IMR-90 (cell line): ENCODE results near the gene UGT2B15. TPM values are rescaled to one million over a fixed set of nuclear protein-coding genes. Genes with fewer than 3 reads are reported as not detected.
"Not testable (repeated sequence)": the region's sequence is repeated elsewhere in the genome, so short reads cannot be mapped to it uniquely, and the experiment has no call there.

Source experiments
- ATAC-seq: fragments of 200-7000 bp; cut with Tn5 transposase; 2 replicates; pipeline ENCODE4 v1.9.1; 2020; ENCODE audit warnings: low read depth, mild to moderate bottlenecking, moderate library complexity
- BruUV-seq: library from RNA; stranded (reverse); fragments of 400-500 nt; replicated peaks from 2 replicates; lab custom pipeline; 2021; lab: Mats Ljungman, UMichigan
- CTCF ChIA-PET: fragments of 300-600 bp; formaldehyde crosslinking; extraction: SDS; loops from one replicate; lab custom pipeline; 2021; ENCODE audit warnings: antibody characterized with exemption; lab: Yijun Ruan, JAX
- POLR2A ChIA-PET: fragments of 300-600 bp; sonication (Branson Sonifier 250); formaldehyde crosslinking; loops from one replicate; lab custom pipeline; 2022; ENCODE audit warnings: antibody characterized with exemption; ENCODE audit not compliant: unreplicated experiment; lab: Charles Lee
- DNase-seq: peaks from one replicate; pipeline ENCODE4 v3.0.0; 2013
- H2AFZ ChIP-seq: replicated peaks from 2 replicates; pipeline ENCODE3; 2013; ENCODE audit warnings: low read length, mild to moderate bottlenecking; ENCODE audit not compliant: poor library complexity
- H2AK5ac ChIP-seq: 2 replicates; pipeline ENCODE4 v1.6.1; 2013; ENCODE audit warnings: low read depth, low read length, inconsistent platforms
- H2AK9ac ChIP-seq: replicated peaks from 2 replicates; pipeline ENCODE3; 2013; ENCODE audit warnings: mild to moderate bottlenecking, low read depth, low read length, moderate library complexity; ENCODE audit not compliant: poor library complexity
- H2BK120ac ChIP-seq: 2 replicates; pipeline ENCODE4 v1.6.1; 2013; ENCODE audit warnings: low read depth, low read length, inconsistent platforms
- H2BK15ac ChIP-seq: 3 replicates; pipeline ENCODE4 v1.6.1; 2013; ENCODE audit warnings: low read depth, low read length, inconsistent platforms
- H2BK20ac ChIP-seq: 2 replicates; pipeline ENCODE4 v1.6.1; 2013; ENCODE audit warnings: low read depth, mild to moderate bottlenecking, inconsistent platforms, low read length, moderate library complexity
- H2BK5ac ChIP-seq: 2 replicates; pipeline ENCODE4 v1.6.1; 2013; ENCODE audit warnings: mild to moderate bottlenecking, low read depth, low read length, inconsistent platforms; ENCODE audit not compliant: poor library complexity, severe bottlenecking
- H3K14ac ChIP-seq: replicated peaks from 2 replicates; pipeline ENCODE4 v1.6.1; 2013; ENCODE audit warnings: low read depth, low read length, inconsistent platforms
- H3K18ac ChIP-seq: 2 replicates; pipeline ENCODE4 v1.6.1; 2013; ENCODE audit warnings: low read depth, low read length, control low read depth
- H3K23ac ChIP-seq: 2 replicates; pipeline ENCODE4 v1.6.1; 2013; ENCODE audit warnings: low read depth, low read length, inconsistent platforms
- H3K27ac ChIP-seq: 2 replicates; pipeline ENCODE4 v1.5.1; 2013; ENCODE audit warnings: mild to moderate bottlenecking, control low read depth, low read length; ENCODE audit not compliant: insufficient read depth
- H3K27me3 ChIP-seq: 2 replicates; pipeline ENCODE4 v1.6.1; 2013; ENCODE audit warnings: low read length; ENCODE audit not compliant: control insufficient read depth, insufficient read depth
- H3K36me3 ChIP-seq: 2 replicates; pipeline ENCODE4 v1.6.1; 2013; ENCODE audit warnings: low read length, mixed read lengths; ENCODE audit not compliant: control insufficient read depth, insufficient read depth
- H3K4ac ChIP-seq: 2 replicates; pipeline ENCODE4 v1.6.1; 2013; ENCODE audit warnings: low read depth, low read length, inconsistent platforms
- H3K4me1 ChIP-seq: 2 replicates; pipeline ENCODE4 v1.6.1; 2013; ENCODE audit warnings: low read length, mixed read lengths; ENCODE audit not compliant: control insufficient read depth, insufficient read depth
- H3K4me2 ChIP-seq: 2 replicates; pipeline ENCODE4 v1.6.1; 2013; ENCODE audit warnings: low read depth, mild to moderate bottlenecking, control low read depth, low read length, moderate library complexity
- H3K4me3 ChIP-seq: 2 replicates; pipeline ENCODE4 v1.5.1; 2013; ENCODE audit warnings: low read depth, mild to moderate bottlenecking, control low read depth, low read length, moderate library complexity; ENCODE audit not compliant: insufficient read depth
- H3K56ac ChIP-seq: 2 replicates; pipeline ENCODE4 v1.6.1; 2013; ENCODE audit warnings: low read length, inconsistent platforms; ENCODE audit not compliant: insufficient read depth; ENCODE audit errors: extremely low read depth
- H3K79me1 ChIP-seq, 2 experiments: 2 replicates each; pipeline ENCODE4 v1.6.1; 2013; ENCODE audit warnings: low read length in 2 of 2, inconsistent platforms in 1 of 2, low read depth in 1 of 2
- H3K9ac ChIP-seq: 2 replicates; pipeline ENCODE4 v1.6.1; 2013; ENCODE audit warnings: low read depth, low read length, control low read depth
- H3K9me1 ChIP-seq: 2 replicates; pipeline ENCODE4 v1.6.1; 2013; ENCODE audit warnings: low read length, inconsistent platforms; ENCODE audit not compliant: insufficient read depth
- H3K9me3 ChIP-seq: 2 replicates; pipeline ENCODE4 v1.6.1; 2013; ENCODE audit warnings: low read length; ENCODE audit not compliant: control insufficient read depth, insufficient read depth
- H4K20me1 ChIP-seq: 2 replicates; pipeline ENCODE4 v1.6.1; 2013; ENCODE audit warnings: low read length, inconsistent platforms; ENCODE audit not compliant: insufficient read depth
- H4K5ac ChIP-seq: 2 replicates; pipeline ENCODE4 v1.6.1; 2013; ENCODE audit warnings: mild to moderate bottlenecking, low read depth, low read length, control low read depth
- H4K8ac ChIP-seq, 2 experiments: 2 replicates each; pipeline ENCODE4 v1.6.1; 2013; ENCODE audit warnings: low read depth in 2 of 2, low read length in 2 of 2, control low read depth in 1 of 2, inconsistent platforms in 1 of 2
- H4K91ac ChIP-seq: 2 replicates; pipeline ENCODE4 v1.6.1; 2013; ENCODE audit warnings: low read depth, low read length, inconsistent platforms; ENCODE audit not compliant: insufficient read depth
- dilution Hi-C: fragments of 300-500 bp; cut with HindIII; formaldehyde crosslinking; loops from one replicate; pipeline ENCODE4 v1.14.3; 2018; ENCODE audit warnings: low sequenced_read_pairs; ENCODE audit not compliant: unreplicated experiment
- in situ Hi-C: fragments of 300-500 bp; cut with MboI; formaldehyde crosslinking; loops from 3 replicates; pipeline ENCODE4 v1.14.3; 2019; ENCODE audit warnings: low sequenced_read_pairs, inconsistent platforms, mixed read lengths
- intact Hi-C: fragments of 100-400 bp; cut with micrococcal nuclease; formaldehyde crosslinking; loops from 2 replicates; pipeline ENCODE4 v1.10.0; 2022
- polyA plus RNA-seq, 3 experiments: library from polyadenylated mRNA; depleted of rRNA; stranded (reverse); fragments of >200 nt; gene quantifications; 2 replicates each; pipeline ENCODE4 v1.2.3, GENCODE V29; 2012; ENCODE audit warnings: low replicate concordance in 1 of 3
- total RNA-seq: library from RNA; depleted of rRNA; stranded (reverse); fragments of >200 nt; gene quantifications from 2 replicates; pipeline ENCODE4 v1.2.3, GENCODE V29; 2012

Gene UGT2B15
- total and polyA plus RNA-seq, 2 of the 4 experiments (the other 2 are of a cell fraction): not detected

DNA sequence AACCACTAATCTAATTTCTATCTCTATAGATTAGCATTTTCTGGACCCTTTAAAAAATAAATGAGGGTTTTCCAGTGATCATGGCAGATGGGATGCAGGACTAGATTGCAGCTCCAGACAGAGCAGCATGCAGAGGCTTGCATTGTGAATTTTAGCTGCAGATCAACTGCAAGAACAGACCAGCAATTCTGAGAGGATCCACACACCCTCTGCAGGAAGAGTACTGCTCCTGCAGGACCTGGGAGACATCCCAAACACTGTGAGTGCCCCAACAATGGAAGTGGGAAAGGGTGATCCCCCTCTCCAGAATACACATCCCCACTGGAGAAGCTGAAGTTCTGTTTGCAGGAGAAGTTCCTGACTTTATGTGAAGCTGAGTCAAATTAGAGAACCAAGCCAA lies 765 bp upstream of the UGT2B15 start:
- H2BK120ac ChIP-seq, H2BK15ac ChIP-seq, H2AK9ac ChIP-seq, H3K4me3 ChIP-seq, H2AFZ ChIP-seq, H3K27me3 ChIP-seq, H2AK5ac ChIP-seq, H3K56ac ChIP-seq, H3K4me2 ChIP-seq, POLR2A ChIA-PET, H2BK5ac ChIP-seq, H3K14ac ChIP-seq, H3K36me3 ChIP-seq, H3K4me1 ChIP-seq, H4K8ac ChIP-seq, DNase-seq, H4K5ac ChIP-seq, CTCF ChIA-PET, intact Hi-C loops, ATAC-seq, in situ Hi-C loops, BruUV-seq, H3K79me1 ChIP-seq, H3K23ac ChIP-seq, H3K27ac ChIP-seq, H2BK20ac ChIP-seq, H3K9ac ChIP-seq, H3K9me3 ChIP-seq, dilution Hi-C loops, H3K9me1 ChIP-seq, H4K91ac ChIP-seq, H4K20me1 ChIP-seq, H3K4ac ChIP-seq, H3K18ac ChIP-seq: not testable (repeated sequence)

- POLR2A ChIA-PET, H4K20me1 ChIP-seq, H3K4me1 ChIP-seq, ATAC-seq, H3K23ac ChIP-seq, H3K9me3 ChIP-seq, H3K27ac ChIP-seq, H3K4ac ChIP-seq, H4K91ac ChIP-seq, H3K27me3 ChIP-seq, H2BK20ac ChIP-seq, CTCF ChIA-PET, H3K18ac ChIP-seq, H2AK9ac ChIP-seq, H3K4me2 ChIP-seq, H4K5ac ChIP-seq, H2BK15ac ChIP-seq, H2AK5ac ChIP-seq, H3K56ac ChIP-seq, H3K36me3 ChIP-seq, DNase-seq, H2BK120ac ChIP-seq, H3K4me3 ChIP-seq, H3K9ac ChIP-seq, in situ Hi-C loops, H4K8ac ChIP-seq, BruUV-seq, intact Hi-C loops, H3K9me1 ChIP-seq, H3K14ac ChIP-seq, H2AFZ ChIP-seq, H3K79me1 ChIP-seq, H2BK5ac ChIP-seq, dilution Hi-C loops: not testable (repeated sequence)
Observed at GRCh38 chr4:68668537-68669163, 1.8 kb downstream of the UGT2B15 start.
